Embryonic facial prominence (tissue), 1 donor: ENCODE data around the gene IGSF10.

Experiments
- DNase-seq: peaks from one replicate; pipeline ENCODE4 v3.0.0-alpha.2; 2016; ENCODE audit errors: extremely low spot score

IGSF10 gene

GRCh38 chr3:151462991-151463390 lies 2.1 kb upstream of the IGSF10 start:
- no peak for DNase-seq

- DNase-seq, result no peak
Measured at GRCh38 chr3:151462278-151462780, 1.5 kb upstream of the IGSF10 start.

- DNase-seq, result no peak
Measured at GRCh38 chr3:151460228-151460627, 633 bp downstream of the IGSF10 start.

GRCh38 chr3:151459358-151459757 lies 1.5 kb downstream of the IGSF10 start:
- DNase-seq, result no peak

- no peak for DNase-seq
Measured at GRCh38 chr3:151456065-151456464, 4.8 kb downstream of the IGSF10 start.

- DNase-seq, result no peak
Measured at GRCh38 chr3:151452841-151453240, 8.0 kb downstream of the IGSF10 start.

GRCh38 chr3:151452368-151452767 lies 8.5 kb downstream of the IGSF10 start:
- DNase-seq, result no peak

GRCh38 chr3:151446002-151446340 lies 14.9 kb downstream of the IGSF10 start:
- DNase-seq, result no peak

- no peak for DNase-seq
Measured at GRCh38 chr3:151445273-151446001, 15.4 kb downstream of the IGSF10 start.

- no peak for DNase-seq
Measured at GRCh38 chr3:151443583-151443982, 17.3 kb downstream of the IGSF10 start.

GRCh38 chr3:151440940-151441339 lies 19.9 kb downstream of the IGSF10 start:
- no peak for DNase-seq

GRCh38 chr3:151439652-151440125 lies 21.2 kb downstream of the IGSF10 start:
- DNase-seq, result peak; percentile 56

- DNase-seq, result no peak
Measured at GRCh38 chr3:151437906-151438305, 23.0 kb downstream of the IGSF10 start.

- DNase-seq, result peak; percentile 20
Measured at GRCh38 chr3:151436675-151437446, 24.0 kb downstream of the IGSF10 start.

GRCh38 chr3:151434151-151434890 lies 26.5 kb downstream of the IGSF10 start:
- no peak for DNase-seq

- no peak for DNase-seq
Measured at GRCh38 chr3:151432616-151433372, 28.1 kb downstream of the IGSF10 start.

GRCh38 chr3:151431940-151432339 lies 28.9 kb downstream of the IGSF10 start:
- no peak for DNase-seq

- no peak for DNase-seq
Measured at GRCh38 chr3:151430821-151431484, 29.9 kb downstream of the IGSF10 start.

GRCh38 chr3:151428386-151428785 lies 32.5 kb downstream of the IGSF10 start:
- no peak for DNase-seq

- DNase-seq, result no peak
Measured at GRCh38 chr3:151426341-151426657, 34.6 kb downstream of the IGSF10 start.
